GM12892 (cell line): ENCODE data around the gene AMDHD2.
"Not testable (repeated sequence)": the region's sequence is repeated elsewhere in the genome, so short reads cannot be mapped to it uniquely, and the experiment has no call there.

ENCODE experiments used
- POLR2A ChIP-seq: IDR thresholded peaks from 2 replicates; pipeline ENCODE4 v1.6.1; 2011; ENCODE audit warnings: low read depth, low read length, control low read depth
- POLR2AphosphoS5 ChIP-seq: IDR thresholded peaks from 2 replicates; pipeline ENCODE4 v1.6.1; 2011; ENCODE audit warnings: low read depth, low read length, control low read depth

DNA sequence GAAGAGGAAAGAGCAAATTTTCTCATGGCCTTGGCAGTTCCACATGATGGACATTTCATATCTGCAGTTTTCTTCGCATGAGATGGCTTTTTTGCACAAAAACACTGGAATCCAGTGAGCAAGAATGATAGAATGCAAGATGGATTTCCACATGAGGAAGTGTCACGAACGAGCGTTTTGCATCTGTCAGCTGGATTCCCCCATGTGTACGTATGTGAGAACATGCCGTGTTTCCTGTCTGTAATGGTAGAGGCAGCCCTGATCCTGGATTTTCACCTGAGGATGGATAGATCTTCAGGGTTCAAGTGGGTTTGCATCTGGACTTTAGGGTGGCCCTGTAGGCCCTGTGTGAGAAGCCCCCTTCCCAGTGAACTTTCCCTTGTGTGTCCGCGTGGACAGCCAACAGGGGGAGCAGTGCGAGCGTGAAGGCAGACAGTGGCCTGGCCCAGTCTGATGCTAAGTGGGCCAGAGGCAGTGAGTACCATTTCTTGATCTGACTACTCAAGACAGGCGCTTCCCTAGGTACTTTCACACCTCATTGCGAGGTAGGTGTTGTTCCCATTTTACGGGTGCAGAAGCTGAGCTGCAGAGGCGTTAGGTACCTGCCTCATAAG is 19.8 kb downstream of the AMDHD2 start:
- not testable (repeated sequence) for TF ChIP-seq POLR2A, POLR2AphosphoS5
